Naive thymus-derived CD8-positive, alpha-beta T cell (primary cell): ENCODE measurements around the gene IRF4. TPM values are rescaled to one million over a fixed set of nuclear protein-coding genes. Genes with fewer than 3 reads are reported as not detected.

Experiments
- ATAC-seq, 2 donors: fragments of 150-1000 bp; cut with Tn5 transposase in 1 of 2; sonication (Bioruptor Pico), chemical (Tn5 transposase) in 1 of 2; 1 replicate in 1 of 2; 2 replicates in 1 of 2; pipeline ENCODE4 v1.10.0; 2021; ENCODE audit warnings: mild to moderate bottlenecking in 2 of 2, moderate library complexity in 2 of 2
- POLR2A ChIA-PET: fragments of 350-600 bp; sonication (Branson Sonifier 250); formaldehyde crosslinking; loops from one replicate; lab custom pipeline; 2021; ENCODE audit warnings: antibody characterized with exemption; lab: Charles Lee
- DNase-seq, 10 donors: peaks; one replicate each; pipeline versions ENCODE4 v3.0.0 to v3.0.0-alpha.2; 2020 to 2022
- H3K27ac Mint-ChIP-seq, 10 donors: one replicate each; pipeline ENCODE4 v1.8.0; 2020 to 2022; ENCODE audit warnings: mild to moderate bottlenecking in 10 of 10, mixed read lengths in 10 of 10, moderate library complexity in 4 of 10, inconsistent platforms in 1 of 10
- H3K27me3 Mint-ChIP-seq, 5 donors: one replicate each; pipeline ENCODE4 v1.8.0; 2021 to 2022; ENCODE audit warnings: mixed read lengths in 5 of 5
- H3K36me3 Mint-ChIP-seq, 3 donors: one replicate each; pipeline ENCODE4 v1.8.0; 2020 to 2022; ENCODE audit warnings: mixed read lengths in 3 of 3, mild to moderate bottlenecking in 2 of 3, inconsistent platforms in 1 of 3
- H3K4me1 Mint-ChIP-seq, 4 donors: one replicate each; pipeline ENCODE4 v1.8.0; 2021 to 2022; ENCODE audit warnings: mixed read lengths in 4 of 4
- H3K4me3 Mint-ChIP-seq, 10 donors: one replicate each; pipeline ENCODE4 v1.8.0; 2020 to 2022; ENCODE audit warnings: mild to moderate bottlenecking in 10 of 10, mixed read lengths in 10 of 10, moderate library complexity in 6 of 10, inconsistent platforms in 1 of 10
- H3K9me3 Mint-ChIP-seq, 9 donors: one replicate each; pipeline ENCODE4 v1.8.0; 2020 to 2022; ENCODE audit warnings: mixed read lengths in 9 of 9, mild to moderate bottlenecking in 3 of 9, inconsistent platforms in 1 of 9, moderate library complexity in 1 of 9
- polyA plus RNA-seq, 3 donors: library from polyadenylated mRNA; unstranded; fragments of 300-500 nt; fragmentation: Illumina TruSeq; gene quantifications; one replicate each; pipeline ENCODE4 v1.2.3, GENCODE V29; 2021
- total RNA-seq, 8 experiments: library from RNA in 2 of 8; stranded (reverse) in 2 of 8; gene quantifications; one replicate each; pipeline ENCODE4 v1.2.3 and lab custom pipeline; 2021 to 2026

The IRF4 gene
- total and polyA plus RNA-seq, 5 experiments from 2014 or later, result 0.44 to 10.4 (median 0.97) TPM

GRCh38 chr6:362924-363249 is 28.7 kb upstream of the IRF4 start:
- no peak overlapping the region for H3K4me3 Mint-ChIP-seq
- POLR2A ChIA-PET, result no interaction called here
- H3K27ac Mint-ChIP-seq, result no peak overlapping the region
- H3K9me3 Mint-ChIP-seq, result peaks cover 0 to 36% (median 11%) of the 10 kb centered on the region in 9 donors
- peaks cover 0 to 2% (median 0%) of the 10 kb centered on the region in 5 donors for H3K27me3 Mint-ChIP-seq
- ATAC-seq, result no peak
- peaks cover 7 to 33% (median 17%) of the 10 kb centered on the region in 4 donors for H3K4me1 Mint-ChIP-seq
- no peak for DNase-seq
- H3K36me3 Mint-ChIP-seq, result peaks cover 0 to 13% (median 4%) of the 10 kb centered on the region in 3 donors

GRCh38 chr6:363291-363690 is 28.3 kb upstream of the IRF4 start:
- no peak overlapping the region for H3K27ac Mint-ChIP-seq
- no peak overlapping the region for H3K4me3 Mint-ChIP-seq
- POLR2A ChIA-PET, result no interaction called here

GRCh38 chr6:363909-364308 is 27.6 kb upstream of the IRF4 start:
- no peak for DNase-seq
- no peak for ATAC-seq
- POLR2A ChIA-PET, result interaction anchor here (0.9 kb wide), 1 partner anchor 10 kb away, joined by 3 read pairs; no protein-coding TSS in a partner anchor
- Mint-ChIP-seq H3K9me3 (peaks cover 0 to 34% (median 11%) of the 10 kb centered on the region in 9 donors), H3K27me3 (peaks cover 0 to 2% (median 0%) of the 10 kb centered on the region in 5 donors), H3K4me3 (no peak overlapping the region), H3K27ac (no peak overlapping the region), H3K4me1 (peaks cover under 1 to 24% (median 10%) of the 10 kb centered on the region in 4 donors), H3K36me3 (peaks cover 0 to 13% (median 4%) of the 10 kb centered on the region in 3 donors)

More at GRCh38 chr6:363291-363690, 28.3 kb upstream of the IRF4 start:
- Mint-ChIP-seq H3K27me3 (peaks cover 0 to 2% (median 0%) of the 10 kb centered on the region in 5 donors), H3K36me3 (peaks cover 0 to 13% (median 4%) of the 10 kb centered on the region in 3 donors), H3K9me3 (peaks cover 0 to 36% (median 11%) of the 10 kb centered on the region in 9 donors), H3K4me1 (peaks cover 6 to 30% (median 15%) of the 10 kb centered on the region in 4 donors)
- no peak for DNase-seq
- no peak for ATAC-seq

- H3K36me3 Mint-ChIP-seq, result peaks cover 0 to 13% (median 5%) of the 10 kb centered on the region in 3 donors
- no peak overlapping the region for H3K27ac Mint-ChIP-seq
- H3K4me3 Mint-ChIP-seq, result no peak overlapping the region
- H3K27me3 Mint-ChIP-seq, result peaks cover 0 to 8% (median 2%) of the 10 kb centered on the region in 5 donors
- POLR2A ChIA-PET, result interaction anchor here (0.9 kb wide), 1 partner anchor 9 kb away, joined by 3 read pairs; no protein-coding TSS in a partner anchor
- H3K9me3 Mint-ChIP-seq, result peaks cover 0 to 37% (median 11%) of the 10 kb centered on the region in 9 donors
- peaks cover 0 to 23% (median 7%) of the 10 kb centered on the region in 4 donors for H3K4me1 Mint-ChIP-seq
- DNase-seq (no peak), ATAC-seq (no peak)
These were observed 26.7 kb upstream of the IRF4 start for GRCh38 chr6:364609-365540.

- Mint-ChIP-seq H3K36me3 (peaks cover 0 to 13% (median 5%) of the 10 kb centered on the region in 3 donors), H3K4me1 (peaks cover 0 to 17% (median 8%) of the 10 kb centered on the region in 4 donors), H3K27ac (no peak overlapping the region), H3K27me3 (peaks cover 0 to 15% (median 2%) of the 10 kb centered on the region in 5 donors), H3K4me3 (no peak overlapping the region), H3K9me3 (peaks cover 0 to 39% (median 12%) of the 10 kb centered on the region in 9 donors)
- ATAC-seq (no peak), DNase-seq (no peak)
- POLR2A ChIA-PET, result no interaction called here
These were observed 25.7 kb upstream of the IRF4 start for GRCh38 chr6:365835-366234.

GRCh38 chr6:366389-367297 is 24.9 kb upstream of the IRF4 start:
- ATAC-seq (no peak), DNase-seq (no peak)
- peaks cover 0 to 16% (median 2%) of the 10 kb centered on the region in 5 donors for H3K27me3 Mint-ChIP-seq
- H3K4me3 Mint-ChIP-seq, result no peak overlapping the region
- H3K9me3 Mint-ChIP-seq, result peaks cover 0 to 37% (median 13%) of the 10 kb centered on the region in 9 donors
- POLR2A ChIA-PET, result no interaction called here
- peaks cover 0 to 13% (median 5%) of the 10 kb centered on the region in 3 donors for H3K36me3 Mint-ChIP-seq
- H3K27ac Mint-ChIP-seq, result no peak overlapping the region
- peaks cover 0 to 9% (median 5%) of the 10 kb centered on the region in 4 donors for H3K4me1 Mint-ChIP-seq

GRCh38 chr6:367298-367794 is 24.2 kb upstream of the IRF4 start:
- POLR2A ChIA-PET, result no interaction called here
- H3K9me3 Mint-ChIP-seq, result peaks cover 0 to 37% (median 13%) of the 10 kb centered on the region in 9 donors
- peaks cover 0 to 22% (median 2%) of the 10 kb centered on the region in 5 donors for H3K27me3 Mint-ChIP-seq
- ATAC-seq, result no peak
- H3K27ac Mint-ChIP-seq, result no peak overlapping the region
- no peak for DNase-seq
- H3K4me1 Mint-ChIP-seq, result peaks cover 0 to 8% (median 3%) of the 10 kb centered on the region in 4 donors
- H3K4me3 Mint-ChIP-seq, result no peak overlapping the region
- peaks cover 0 to 13% (median 5%) of the 10 kb centered on the region in 3 donors for H3K36me3 Mint-ChIP-seq

- H3K9me3 Mint-ChIP-seq, result peaks cover 0 to 31% (median 11%) of the 10 kb centered on the region in 9 donors
- H3K27ac Mint-ChIP-seq, result peak overlapping the region in 1 of 10 donors; percentile 21
- H3K4me1 Mint-ChIP-seq, result peaks cover 6 to 16% (median 9%) of the 10 kb centered on the region in 4 donors
- H3K4me3 Mint-ChIP-seq, result no peak overlapping the region
- no peak for ATAC-seq
- H3K27me3 Mint-ChIP-seq, result peaks cover 2 to 29% (median 6%) of the 10 kb centered on the region in 5 donors
- no peak for DNase-seq
- POLR2A ChIA-PET, result no interaction called here
- H3K36me3 Mint-ChIP-seq, result peaks cover 0 to 8% (median 5%) of the 10 kb centered on the region in 3 donors
These were observed 23.5 kb upstream of the IRF4 start for GRCh38 chr6:367891-368630.

- Mint-ChIP-seq H3K4me3 (no peak overlapping the region), H3K36me3 (peaks cover 0 to 1% (median 0%) of the 10 kb centered on the region in 3 donors), H3K27me3 (peaks cover 6 to 42% (median 18%) of the 10 kb centered on the region in 5 donors), H3K27ac (no peak overlapping the region), H3K4me1 (peaks cover 8 to 21% (median 10%) of the 10 kb centered on the region in 4 donors), H3K9me3 (peaks cover 0 to 19% (median 3%) of the 10 kb centered on the region in 9 donors)
- DNase-seq (no peak), ATAC-seq (no peak)
- POLR2A ChIA-PET, result no interaction called here
These were observed 21.8 kb upstream of the IRF4 start for GRCh38 chr6:369559-370431.

GRCh38 chr6:370555-370954 is 21.0 kb upstream of the IRF4 start:
- H3K4me1 Mint-ChIP-seq, result peaks cover 8 to 16% (median 10%) of the 10 kb centered on the region in 4 donors
- no peak overlapping the region for H3K4me3 Mint-ChIP-seq
- H3K36me3 Mint-ChIP-seq, result peaks cover 0 to 1% (median 0%) of the 10 kb centered on the region in 3 donors
- peaks cover 6 to 50% (median 22%) of the 10 kb centered on the region in 5 donors for H3K27me3 Mint-ChIP-seq
- POLR2A ChIA-PET, result no interaction called here
- DNase-seq (no peak), ATAC-seq (no peak)
- H3K27ac Mint-ChIP-seq, result no peak overlapping the region
- H3K9me3 Mint-ChIP-seq, result peaks cover 0 to 17% (median 3%) of the 10 kb centered on the region in 9 donors
